ENCODE measurements around the gene ORC6.
A peak's percentile ranks its signal among the peaks of the same experiment; 100 is the strongest.
"Not testable (repeated sequence)": the region's sequence is repeated elsewhere in the genome, so short reads cannot be mapped to it uniquely, and the experiment has no call there.

The ORC6 gene

GRCh38 chr16:46689365-46690280, at the start of gene ORC6:
Gene ORC6, plus strand, starts transcription at chr16:46689659. Its CDS starts 47 bp downstream, at chr16:46689706.
- DNase-seq: peak; percentile 94

GRCh38 chr16:46648656-46649055, 40.8 kb upstream of the ORC6 start:
- DNase-seq: no peak

GRCh38 chr16:46649588-46650253, 39.7 kb upstream of the ORC6 start:
- peak; percentile 9 for DNase-seq

GRCh38 chr16:46650254-46650623, 39.2 kb upstream of the ORC6 start:
- DNase-seq: peak; percentile 83

GRCh38 chr16:46651305-46651704, 38.2 kb upstream of the ORC6 start:
- no peak for DNase-seq

- DNase-seq: no peak
Observed at GRCh38 chr16:46658925-46659324, 30.5 kb upstream of the ORC6 start.

GRCh38 chr16:46662123-46662522, 27.3 kb upstream of the ORC6 start:
- DNase-seq: no peak

- DNase-seq: peak; percentile 62
Observed at GRCh38 chr16:46673320-46674013, 16.0 kb upstream of the ORC6 start.

GRCh38 chr16:46677943-46678342, 11.5 kb upstream of the ORC6 start:
- not testable (repeated sequence) for DNase-seq

- not testable (repeated sequence) for DNase-seq
Observed at GRCh38 chr16:46681867-46682266, 7.6 kb upstream of the ORC6 start.

- DNase-seq: no peak
Observed at GRCh38 chr16:46686815-46687473, 2.5 kb upstream of the ORC6 start.

GRCh38 chr16:46687486-46687885, 2.0 kb upstream of the ORC6 start:
- no peak for DNase-seq

GRCh38 chr16:46688101-46688653, 1.3 kb upstream of the ORC6 start:
- no peak for DNase-seq

GRCh38 chr16:46688654-46689364, 650 bp upstream of the ORC6 start, which contains the start of gene VPS35:
Gene VPS35, minus strand, starts transcription at chr16:46689178. Its CDS starts 45 bp downstream, at chr16:46689133.
- peak; percentile 99 for DNase-seq

GRCh38 chr16:46690281-46691178, 1.1 kb downstream of the ORC6 start:
- DNase-seq: no peak

GRCh38 chr16:46691726-46692125, 2.3 kb downstream of the ORC6 start:
- DNase-seq: no peak

- no peak for DNase-seq
Observed at GRCh38 chr16:46693598-46693997, 4.1 kb downstream of the ORC6 start.

- DNase-seq: no peak
Observed at GRCh38 chr16:46695937-46696336, 6.5 kb downstream of the ORC6 start.

- DNase-seq: no peak
Observed at GRCh38 chr16:46696957-46697356, 7.5 kb downstream of the ORC6 start.

GRCh38 chr16:46700048-46700447, 10.6 kb downstream of the ORC6 start:
- no peak for DNase-seq

- DNase-seq: no peak
Observed at GRCh38 chr16:46701615-46702014, 12.2 kb downstream of the ORC6 start.
